ENCODE results near the gene KIF15.

Gene KIF15

GRCh38 chr3:44887101-44887500, 125.5 kb downstream of the KIF15 start:
- H3K36me3 ChIP-seq (ENCODE audit: control insufficient read depth in 4 of 4, insufficient read depth in 4 of 4, low read length in 3 of 4), result no peaks in the 10 kb centered on the region
- CTCF ChIA-PET, result no interaction called here
- POLR2A ChIA-PET, result no interaction called here
- H3K4me3 ChIP-seq (ENCODE audit: control insufficient read depth in 1 of 7, extremely low read depth in 1 of 7, insufficient read depth in 4 of 7, low read depth in 2 of 7, low read length in 6 of 7), result no peak overlapping the region
- H3K27me3 ChIP-seq (replicated peaks in 2 of 5; ENCODE audit: control insufficient read depth in 4 of 5, insufficient read depth in 5 of 5, low read length in 4 of 5), result peaks cover 0 to 6% (median 0%) of the 10 kb centered on the region in 5 experiments
- H3K4me1 ChIP-seq (ENCODE audit: control extremely low read depth in 1 of 4, control insufficient read depth in 4 of 4, insufficient read depth in 4 of 4, low read length in 3 of 4), result no peaks in the 10 kb centered on the region
- no peak overlapping the region for H3K27ac ChIP-seq (ENCODE audit: insufficient read depth in 1 of 2, low read depth in 1 of 2, low read length in 2 of 2, poor library complexity in 1 of 2, severe bottlenecking in 2 of 2)
- WGBS (ENCODE audit: insufficient coverage), result 95% methylated on average over 7 of the region's 7 CpGs
- no peak for DNase-seq
- H3K9me3 ChIP-seq (ENCODE audit: control extremely low read depth in 1 of 5, control insufficient read depth in 4 of 5, insufficient read depth in 2 of 5, low read depth in 1 of 5, low read length in 4 of 5), result no peaks in the 10 kb centered on the region

- ChIA-PET CTCF (no interaction called here), POLR2A (no interaction called here)
- H3K36me3 ChIP-seq (ENCODE audit: control insufficient read depth in 4 of 4, insufficient read depth in 4 of 4, low read length in 3 of 4), result no peaks in the 10 kb centered on the region
- DNase-seq, result no peak
- H3K4me1 ChIP-seq (ENCODE audit: control extremely low read depth in 1 of 4, control insufficient read depth in 4 of 4, insufficient read depth in 4 of 4, low read length in 3 of 4), result no peaks in the 10 kb centered on the region
- H3K9me3 ChIP-seq (ENCODE audit: control extremely low read depth in 1 of 5, control insufficient read depth in 4 of 5, insufficient read depth in 2 of 5, low read depth in 1 of 5, low read length in 4 of 5), result no peaks in the 10 kb centered on the region
- no peak overlapping the region for H3K4me3 ChIP-seq (ENCODE audit: control insufficient read depth in 1 of 7, extremely low read depth in 1 of 7, insufficient read depth in 4 of 7, low read depth in 2 of 7, low read length in 6 of 7)
- no peaks in the 10 kb centered on the region for H3K27me3 ChIP-seq (replicated peaks in 2 of 5; ENCODE audit: control insufficient read depth in 4 of 5, insufficient read depth in 5 of 5, low read length in 4 of 5)
- H3K27ac ChIP-seq (ENCODE audit: insufficient read depth in 1 of 2, low read depth in 1 of 2, low read length in 2 of 2, poor library complexity in 1 of 2, severe bottlenecking in 2 of 2), result no peak overlapping the region
- 100% methylated on average over 3 of the region's 3 CpGs for WGBS (ENCODE audit: insufficient coverage)
These were observed 128.7 kb downstream of the KIF15 start for GRCh38 chr3:44890258-44890657.

- Histone ChIP-seq H3K9me3 (ENCODE audit: control extremely low read depth in 1 of 5, control insufficient read depth in 4 of 5, insufficient read depth in 2 of 5, low read depth in 1 of 5, low read length in 4 of 5) (no peaks in the 10 kb centered on the region), H3K36me3 (ENCODE audit: control insufficient read depth in 4 of 4, insufficient read depth in 4 of 4, low read length in 3 of 4) (no peaks in the 10 kb centered on the region), H3K27me3 (replicated peaks in 2 of 5; ENCODE audit: control insufficient read depth in 4 of 5, insufficient read depth in 5 of 5, low read length in 4 of 5) (no peaks in the 10 kb centered on the region), H3K27ac (ENCODE audit: insufficient read depth in 1 of 2, low read depth in 1 of 2, low read length in 2 of 2, poor library complexity in 1 of 2, severe bottlenecking in 2 of 2) (no peak overlapping the region), H3K4me1 (ENCODE audit: control extremely low read depth in 1 of 4, control insufficient read depth in 4 of 4, insufficient read depth in 4 of 4, low read length in 3 of 4) (no peaks in the 10 kb centered on the region), H3K4me3 (ENCODE audit: control insufficient read depth in 1 of 7, extremely low read depth in 1 of 7, insufficient read depth in 4 of 7, low read depth in 2 of 7, low read length in 6 of 7) (no peak overlapping the region)
- POLR2A ChIA-PET, result no interaction called here
- WGBS (ENCODE audit: insufficient coverage), result 69% methylated on average over 3 of the region's 3 CpGs
- CTCF ChIA-PET, result no interaction called here
- DNase-seq, result no peak
These were observed 129.3 kb downstream of the KIF15 start for GRCh38 chr3:44890852-44891251.

GRCh38 chr3:44892689-44893088, 131.1 kb downstream of the KIF15 start:
- H3K4me1 ChIP-seq (ENCODE audit: control extremely low read depth in 1 of 4, control insufficient read depth in 4 of 4, insufficient read depth in 4 of 4, low read length in 3 of 4), result no peaks in the 10 kb centered on the region
- H3K27ac ChIP-seq (ENCODE audit: insufficient read depth in 1 of 2, low read depth in 1 of 2, low read length in 2 of 2, poor library complexity in 1 of 2, severe bottlenecking in 2 of 2), result no peak overlapping the region
- no peaks in the 10 kb centered on the region for H3K9me3 ChIP-seq (ENCODE audit: control extremely low read depth in 1 of 5, control insufficient read depth in 4 of 5, insufficient read depth in 2 of 5, low read depth in 1 of 5, low read length in 4 of 5)
- H3K36me3 ChIP-seq (ENCODE audit: control insufficient read depth in 4 of 4, insufficient read depth in 4 of 4, low read length in 3 of 4), result no peaks in the 10 kb centered on the region
- DNase-seq, result no peak
- 100% methylated on average over 1 of the region's 3 CpGs for WGBS (ENCODE audit: insufficient coverage)
- no peak overlapping the region for H3K4me3 ChIP-seq (ENCODE audit: control insufficient read depth in 1 of 7, extremely low read depth in 1 of 7, insufficient read depth in 4 of 7, low read depth in 2 of 7, low read length in 6 of 7)
- ChIA-PET CTCF (no interaction called here), POLR2A (no interaction called here)
- no peaks in the 10 kb centered on the region for H3K27me3 ChIP-seq (replicated peaks in 2 of 5; ENCODE audit: control insufficient read depth in 4 of 5, insufficient read depth in 5 of 5, low read length in 4 of 5)

GRCh38 chr3:44893097-44893496, 131.5 kb downstream of the KIF15 start:
- 92% methylated on average over 2 of the region's 2 CpGs for WGBS (ENCODE audit: insufficient coverage)
- POLR2A ChIA-PET, result no interaction called here
- H3K27ac ChIP-seq (ENCODE audit: insufficient read depth in 1 of 2, low read depth in 1 of 2, low read length in 2 of 2, poor library complexity in 1 of 2, severe bottlenecking in 2 of 2), result no peak overlapping the region
- H3K4me1 ChIP-seq (ENCODE audit: control extremely low read depth in 1 of 4, control insufficient read depth in 4 of 4, insufficient read depth in 4 of 4, low read length in 3 of 4), result no peaks in the 10 kb centered on the region
- DNase-seq, result no peak
- CTCF ChIA-PET, result no interaction called here
- H3K4me3 ChIP-seq (ENCODE audit: control insufficient read depth in 1 of 7, extremely low read depth in 1 of 7, insufficient read depth in 4 of 7, low read depth in 2 of 7, low read length in 6 of 7), result no peak overlapping the region
- no peaks in the 10 kb centered on the region for H3K9me3 ChIP-seq (ENCODE audit: control extremely low read depth in 1 of 5, control insufficient read depth in 4 of 5, insufficient read depth in 2 of 5, low read depth in 1 of 5, low read length in 4 of 5)
- no peaks in the 10 kb centered on the region for H3K36me3 ChIP-seq (ENCODE audit: control insufficient read depth in 4 of 4, insufficient read depth in 4 of 4, low read length in 3 of 4)
- H3K27me3 ChIP-seq (replicated peaks in 2 of 5; ENCODE audit: control insufficient read depth in 4 of 5, insufficient read depth in 5 of 5, low read length in 4 of 5), result no peaks in the 10 kb centered on the region

GRCh38 chr3:44894485-44894884, 132.9 kb downstream of the KIF15 start:
- Histone ChIP-seq H3K27me3 (replicated peaks in 2 of 5; ENCODE audit: control insufficient read depth in 4 of 5, insufficient read depth in 5 of 5, low read length in 4 of 5) (no peaks in the 10 kb centered on the region), H3K4me3 (ENCODE audit: control insufficient read depth in 1 of 7, extremely low read depth in 1 of 7, insufficient read depth in 4 of 7, low read depth in 2 of 7, low read length in 6 of 7) (no peak overlapping the region), H3K9me3 (ENCODE audit: control extremely low read depth in 1 of 5, control insufficient read depth in 4 of 5, insufficient read depth in 2 of 5, low read depth in 1 of 5, low read length in 4 of 5) (no peaks in the 10 kb centered on the region), H3K36me3 (ENCODE audit: control insufficient read depth in 4 of 4, insufficient read depth in 4 of 4, low read length in 3 of 4) (no peaks in the 10 kb centered on the region), H3K27ac (ENCODE audit: insufficient read depth in 1 of 2, low read depth in 1 of 2, low read length in 2 of 2, poor library complexity in 1 of 2, severe bottlenecking in 2 of 2) (no peak overlapping the region), H3K4me1 (ENCODE audit: control extremely low read depth in 1 of 4, control insufficient read depth in 4 of 4, insufficient read depth in 4 of 4, low read length in 3 of 4) (no peaks in the 10 kb centered on the region)
- 100% methylated on average over 1 of the region's 5 CpGs for WGBS (ENCODE audit: insufficient coverage)
- ChIA-PET CTCF (interaction anchor here (0.6 kb wide), 1 partner anchor 13 kb away, joined by 3 read pairs; no protein-coding TSS in a partner anchor), POLR2A (no interaction called here)
- DNase-seq, result no peak

- no CpG with 5 or more reads among the region's 2 CpGs for WGBS (ENCODE audit: insufficient coverage)
- Histone ChIP-seq H3K27ac (ENCODE audit: insufficient read depth in 1 of 2, low read depth in 1 of 2, low read length in 2 of 2, poor library complexity in 1 of 2, severe bottlenecking in 2 of 2) (no peak overlapping the region), H3K27me3 (replicated peaks in 2 of 5; ENCODE audit: control insufficient read depth in 4 of 5, insufficient read depth in 5 of 5, low read length in 4 of 5) (no peaks in the 10 kb centered on the region), H3K4me1 (ENCODE audit: control extremely low read depth in 1 of 4, control insufficient read depth in 4 of 4, insufficient read depth in 4 of 4, low read length in 3 of 4) (no peaks in the 10 kb centered on the region), H3K9me3 (ENCODE audit: control extremely low read depth in 1 of 5, control insufficient read depth in 4 of 5, insufficient read depth in 2 of 5, low read depth in 1 of 5, low read length in 4 of 5) (no peaks in the 10 kb centered on the region), H3K4me3 (ENCODE audit: control insufficient read depth in 1 of 7, extremely low read depth in 1 of 7, insufficient read depth in 4 of 7, low read depth in 2 of 7, low read length in 6 of 7) (no peak overlapping the region), H3K36me3 (ENCODE audit: control insufficient read depth in 4 of 4, insufficient read depth in 4 of 4, low read length in 3 of 4) (no peaks in the 10 kb centered on the region)
- CTCF ChIA-PET, result no interaction called here
- POLR2A ChIA-PET, result no interaction called here
- DNase-seq, result no peak
These were observed 134.8 kb downstream of the KIF15 start for GRCh38 chr3:44896440-44896839.

Measured in common myeloid progenitor, CD34-positive (primary cell).